ENCODE results near the gene RORB. TPM values are rescaled to one million over a fixed set of nuclear protein-coding genes. Genes with fewer than 3 reads are reported as not detected.

Gene RORB
- total RNA-seq, 2 donors from 2014 or later, result 2.2 to 2.5 TPM

DNA sequence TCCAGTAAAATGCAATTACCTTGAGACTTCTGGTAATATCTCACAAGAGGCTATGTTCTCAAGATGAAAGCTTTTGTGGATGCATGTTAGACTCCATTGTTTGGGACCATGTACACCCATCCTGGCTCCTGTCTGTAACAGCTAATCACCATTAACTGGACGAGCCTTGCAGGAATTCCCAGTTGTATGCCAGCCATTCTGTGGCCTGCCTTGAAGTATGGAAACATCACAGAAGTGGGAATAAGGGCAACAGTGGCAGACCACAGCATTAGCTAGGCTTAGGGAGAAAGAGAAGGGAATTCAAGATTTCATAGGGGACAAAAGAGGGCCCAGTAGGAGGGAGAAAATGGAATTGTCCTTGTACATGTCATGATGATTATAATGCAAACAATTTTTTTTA is 79.0 kb downstream of the RORB start:
- Mint-ChIP-seq H3K4me3 (no peak overlapping the region), H3K36me3 (no peaks in the 10 kb centered on the region), H3K27ac (no peak overlapping the region), H3K27me3 (peaks cover 0 to 4% of the 10 kb centered on the region in 2 donors), H3K4me1 (ENCODE audit: low read depth in 2 of 2) (no peaks in the 10 kb centered on the region), H3K9me3 (no peaks in the 10 kb centered on the region)
- no peak for DNase-seq (ENCODE audit: low spot score)
- no peak for ATAC-seq

DNA sequence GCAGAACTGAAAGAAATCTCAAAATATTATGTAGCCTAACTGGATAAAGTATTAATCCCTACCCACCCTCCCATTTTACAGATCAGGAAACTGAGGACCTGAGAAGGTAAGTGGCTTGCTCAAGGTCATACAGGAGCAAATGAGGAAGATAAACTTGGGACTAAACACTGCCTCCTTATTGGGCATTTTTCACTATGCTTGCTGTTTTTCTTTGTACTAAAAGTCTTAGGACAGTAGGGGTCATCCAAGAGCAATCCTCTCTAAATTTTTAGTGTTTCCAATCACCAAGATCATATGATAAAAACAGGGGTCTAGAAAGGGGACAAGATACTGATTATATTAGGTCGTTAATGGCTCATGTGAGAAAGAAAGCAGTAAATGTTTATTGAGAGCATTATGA is 80.8 kb downstream of the RORB start:
- H3K27ac Mint-ChIP-seq, result no peak overlapping the region
- no peak for DNase-seq (ENCODE audit: low spot score)
- no peaks in the 10 kb centered on the region for H3K36me3 Mint-ChIP-seq
- H3K27me3 Mint-ChIP-seq, result peaks cover 0 to 4% of the 10 kb centered on the region in 2 donors
- ATAC-seq, result no peak
- no peaks in the 10 kb centered on the region for H3K4me1 Mint-ChIP-seq (ENCODE audit: low read depth in 2 of 2)
- H3K4me3 Mint-ChIP-seq, result no peak overlapping the region
- H3K9me3 Mint-ChIP-seq, result no peaks in the 10 kb centered on the region

DNA sequence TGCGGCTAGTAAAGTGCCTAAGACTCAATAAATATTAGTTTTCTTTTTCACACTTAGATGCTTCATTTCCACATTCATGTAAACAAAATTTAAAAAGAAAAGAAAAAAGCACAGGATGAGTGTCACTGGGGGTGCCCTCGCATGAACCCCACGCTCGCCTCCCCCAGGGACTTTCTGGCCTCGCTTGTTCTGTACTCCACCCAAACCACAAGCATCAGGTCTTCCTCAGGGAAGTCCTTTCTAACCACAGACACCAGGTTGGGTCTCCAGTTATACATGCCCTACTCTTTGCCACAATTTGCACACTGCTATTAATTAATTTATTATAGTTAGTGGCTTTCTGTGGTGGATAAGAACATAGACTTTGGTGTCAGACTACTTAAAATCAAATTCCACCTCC is 92.4 kb downstream of the RORB start:
- no peak for DNase-seq (ENCODE audit: low spot score)
- no peak overlapping the region for H3K27ac Mint-ChIP-seq
- no peaks in the 10 kb centered on the region for H3K27me3 Mint-ChIP-seq
- H3K36me3 Mint-ChIP-seq, result no peaks in the 10 kb centered on the region
- H3K9me3 Mint-ChIP-seq, result no peaks in the 10 kb centered on the region
- peaks cover 5 to 9% of the 10 kb centered on the region in 2 donors for H3K4me1 Mint-ChIP-seq (ENCODE audit: low read depth in 2 of 2)
- no peak for ATAC-seq
- no peak overlapping the region for H3K4me3 Mint-ChIP-seq

DNA sequence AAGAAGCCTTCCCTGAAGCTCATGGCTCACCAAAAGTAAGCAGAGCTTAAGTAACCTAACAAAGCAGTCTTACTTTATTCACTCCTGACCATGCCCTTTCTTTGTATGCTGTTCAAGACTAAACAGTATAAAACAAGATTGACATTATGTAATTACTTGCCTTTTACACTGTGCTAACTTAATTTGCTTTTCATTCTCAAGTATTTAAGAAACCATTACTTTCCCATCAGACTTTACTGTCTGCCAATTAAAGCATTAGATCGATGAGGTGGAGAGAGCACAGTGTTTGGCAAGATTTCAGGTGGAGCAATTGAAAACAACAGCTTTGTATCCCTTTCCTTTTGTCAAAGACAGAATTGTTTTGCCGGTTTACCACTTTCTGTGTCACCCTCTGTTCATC is 98.2 kb downstream of the RORB start:
- Mint-ChIP-seq H3K9me3 (no peaks in the 10 kb centered on the region), H3K4me1 (ENCODE audit: low read depth in 2 of 2) (no peaks in the 10 kb centered on the region), H3K27ac (no peak overlapping the region), H3K27me3 (peaks cover 0 to 3% of the 10 kb centered on the region in 2 donors), H3K36me3 (no peaks in the 10 kb centered on the region), H3K4me3 (no peak overlapping the region)
- ATAC-seq, result no peak
- no peak for DNase-seq (ENCODE audit: low spot score)

DNA sequence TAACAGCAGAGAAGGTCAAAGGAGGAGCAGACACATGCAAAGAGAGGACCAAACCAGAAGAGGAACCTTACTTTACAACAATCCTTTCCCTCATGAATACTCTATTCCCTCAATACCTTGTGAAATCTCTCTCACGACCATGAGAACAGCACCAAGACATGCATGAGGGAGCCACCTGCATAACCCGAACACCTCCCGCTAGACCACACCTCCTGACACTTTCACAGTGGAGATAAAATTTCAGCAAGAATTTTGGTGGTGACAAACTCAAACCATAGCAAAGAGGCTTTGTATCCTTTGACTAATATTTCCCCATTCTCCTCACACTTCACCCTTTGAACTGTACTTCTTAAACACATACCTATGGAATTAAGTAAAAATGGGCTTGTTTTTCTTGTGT is 101.7 kb downstream of the RORB start:
- no peaks in the 10 kb centered on the region for H3K4me1 Mint-ChIP-seq (ENCODE audit: low read depth in 2 of 2)
- DNase-seq (ENCODE audit: low spot score), result no peak
- H3K9me3 Mint-ChIP-seq, result no peaks in the 10 kb centered on the region
- no peak overlapping the region for H3K27ac Mint-ChIP-seq
- ATAC-seq, result no peak
- H3K27me3 Mint-ChIP-seq, result peaks cover 0 to 3% of the 10 kb centered on the region in 2 donors
- no peak overlapping the region for H3K4me3 Mint-ChIP-seq
- no peaks in the 10 kb centered on the region for H3K36me3 Mint-ChIP-seq

DNA sequence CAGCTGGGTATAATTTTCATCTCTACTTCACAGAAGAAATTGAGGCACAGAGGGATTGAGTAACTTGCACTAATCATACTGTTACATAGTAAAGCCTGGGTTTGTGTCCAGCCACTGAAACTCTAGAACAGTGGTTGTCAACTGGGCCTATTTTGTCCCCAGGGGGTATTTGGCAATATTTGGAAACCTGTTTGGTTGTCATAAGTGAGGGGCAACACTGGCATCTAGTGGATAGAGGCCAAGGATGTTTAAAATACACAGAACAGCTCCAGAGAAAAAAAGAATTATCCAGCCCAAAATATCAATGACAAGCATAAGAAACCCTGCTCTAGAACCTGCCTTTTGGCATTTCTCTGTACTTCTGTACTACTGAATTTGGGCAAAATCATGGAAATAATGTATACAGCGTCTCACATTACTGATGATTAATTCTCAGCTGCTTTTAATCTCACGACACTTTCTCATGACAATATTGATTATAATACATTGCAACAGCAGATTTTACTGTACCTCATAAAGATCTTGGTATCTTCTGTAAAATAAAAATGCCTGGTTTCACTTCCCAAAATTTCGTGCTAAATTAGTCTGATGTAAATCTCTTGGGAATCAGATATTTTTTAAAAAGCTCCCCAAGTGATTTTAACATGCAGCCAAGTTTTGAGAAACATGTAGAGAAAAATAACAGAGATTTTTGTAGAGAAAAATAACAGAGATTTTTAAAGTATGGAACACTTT is 112.7 kb downstream of the RORB start:
- H3K4me1 Mint-ChIP-seq (ENCODE audit: low read depth in 2 of 2), result no peaks in the 10 kb centered on the region
- H3K36me3 Mint-ChIP-seq, result no peaks in the 10 kb centered on the region
- H3K27me3 Mint-ChIP-seq, result peaks cover 4 to 14% of the 10 kb centered on the region in 2 donors
- DNase-seq (ENCODE audit: low spot score), result no peak
- H3K27ac Mint-ChIP-seq, result no peak overlapping the region
- no peak overlapping the region for H3K4me3 Mint-ChIP-seq
- no peak for ATAC-seq
- H3K9me3 Mint-ChIP-seq, result no peaks in the 10 kb centered on the region

DNA sequence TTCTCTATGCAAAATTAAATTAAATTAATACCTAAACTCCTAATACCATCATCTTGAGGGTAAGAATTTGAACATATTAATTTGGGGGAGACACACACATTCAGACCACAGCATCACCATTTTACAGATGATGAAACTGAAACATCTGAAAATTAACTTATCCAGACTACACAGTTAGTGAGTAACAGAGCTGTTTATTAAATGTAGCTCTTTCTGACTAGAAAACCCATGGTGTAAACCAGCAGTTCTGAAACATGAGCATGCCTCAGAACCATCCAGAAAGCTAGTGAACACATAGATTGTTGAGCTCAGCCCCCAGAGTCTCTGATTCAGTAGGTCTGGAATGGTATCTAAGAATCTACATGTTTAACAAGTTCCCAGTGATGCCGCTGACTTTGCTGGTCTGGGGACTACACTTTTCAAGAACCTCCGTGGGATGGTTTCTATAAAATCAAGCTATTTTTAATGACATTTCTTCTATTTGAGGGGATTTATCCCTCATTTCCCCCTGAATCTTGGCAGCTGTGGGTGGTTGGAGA is 113.5 kb downstream of the RORB start:
- no peak overlapping the region for H3K4me3 Mint-ChIP-seq
- DNase-seq (ENCODE audit: low spot score) (no peak), ATAC-seq (no peak)
- H3K27ac Mint-ChIP-seq, result no peak overlapping the region
- no peaks in the 10 kb centered on the region for H3K36me3 Mint-ChIP-seq
- H3K4me1 Mint-ChIP-seq (ENCODE audit: low read depth in 2 of 2), result no peaks in the 10 kb centered on the region
- H3K9me3 Mint-ChIP-seq, result no peaks in the 10 kb centered on the region
- H3K27me3 Mint-ChIP-seq, result peaks cover 4 to 14% of the 10 kb centered on the region in 2 donors

DNA sequence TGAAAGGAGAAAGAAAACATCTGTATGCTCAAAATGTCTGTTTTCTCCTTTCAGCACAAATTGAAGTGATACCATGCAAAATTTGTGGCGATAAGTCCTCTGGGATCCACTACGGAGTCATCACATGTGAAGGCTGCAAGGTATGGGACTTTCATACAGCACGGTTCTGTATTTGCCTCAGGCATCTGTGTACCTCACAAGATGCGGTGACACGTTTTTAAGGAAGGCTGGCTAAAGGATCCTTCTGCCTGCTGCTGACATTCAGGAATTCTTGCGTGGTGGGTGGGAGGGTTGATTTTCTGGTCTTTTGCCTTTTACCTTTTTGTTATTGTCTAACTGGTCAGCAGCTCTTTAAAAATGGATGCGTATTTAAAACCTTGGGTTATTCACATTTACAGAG is 133.1 kb downstream of the RORB start:
- no peaks in the 10 kb centered on the region for H3K4me1 Mint-ChIP-seq (ENCODE audit: low read depth in 2 of 2)
- H3K36me3 Mint-ChIP-seq, result no peaks in the 10 kb centered on the region
- ATAC-seq, result no peak
- no peaks in the 10 kb centered on the region for H3K9me3 Mint-ChIP-seq
- peaks cover 8 to 25% of the 10 kb centered on the region in 2 donors for H3K27me3 Mint-ChIP-seq
- no peak for DNase-seq (ENCODE audit: low spot score)
- H3K4me3 Mint-ChIP-seq, result no peak overlapping the region
- no peak overlapping the region for H3K27ac Mint-ChIP-seq

DNA sequence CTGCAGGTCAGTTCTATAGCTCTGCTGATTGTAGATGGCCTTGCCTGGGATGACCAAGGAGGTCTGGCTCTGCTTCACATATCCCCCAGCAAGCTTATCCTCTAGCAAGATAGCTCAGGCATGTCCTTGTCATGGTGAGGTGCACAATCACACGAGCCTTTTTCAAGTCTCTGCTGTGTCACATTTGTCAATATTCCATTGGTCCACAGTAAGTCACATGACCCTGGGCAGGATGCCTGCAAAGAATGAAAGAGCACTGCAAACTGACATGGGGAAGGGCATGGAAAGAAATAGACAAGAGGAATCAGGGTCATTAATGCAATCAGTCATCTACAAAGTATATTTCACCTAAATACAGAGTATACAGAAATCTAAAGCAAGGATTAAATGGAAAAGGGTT is 142.0 kb downstream of the RORB start:
- no peaks in the 10 kb centered on the region for H3K4me1 Mint-ChIP-seq (ENCODE audit: low read depth in 2 of 2)

DNA sequence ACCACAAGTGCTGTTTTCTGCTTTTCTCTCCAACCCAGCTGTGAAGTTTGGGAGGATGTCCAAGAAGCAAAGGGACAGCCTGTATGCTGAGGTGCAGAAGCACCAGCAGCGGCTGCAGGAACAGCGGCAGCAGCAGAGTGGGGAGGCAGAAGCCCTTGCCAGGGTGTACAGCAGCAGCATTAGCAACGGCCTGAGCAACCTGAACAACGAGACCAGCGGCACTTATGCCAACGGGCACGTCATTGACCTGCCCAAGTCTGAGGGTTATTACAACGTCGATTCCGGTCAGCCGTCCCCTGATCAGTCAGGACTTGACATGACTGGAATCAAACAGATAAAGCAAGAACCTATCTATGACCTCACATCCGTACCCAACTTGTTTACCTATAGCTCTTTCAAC is 145.2 kb downstream of the RORB start:
- no peak for DNase-seq (ENCODE audit: low spot score)
- H3K4me3 Mint-ChIP-seq, result no peak overlapping the region
- no peaks in the 10 kb centered on the region for H3K27me3 Mint-ChIP-seq
- no peaks in the 10 kb centered on the region for H3K36me3 Mint-ChIP-seq
- H3K9me3 Mint-ChIP-seq, result no peaks in the 10 kb centered on the region
- H3K4me1 Mint-ChIP-seq (ENCODE audit: low read depth in 2 of 2), result no peaks in the 10 kb centered on the region
- no peak overlapping the region for H3K27ac Mint-ChIP-seq
- ATAC-seq, result no peak

More for the DNA sequence above, 142.0 kb downstream of the RORB start:
- Mint-ChIP-seq H3K27ac (no peak overlapping the region), H3K36me3 (no peaks in the 10 kb centered on the region), H3K4me3 (no peak overlapping the region), H3K27me3 (no peaks in the 10 kb centered on the region), H3K9me3 (no peaks in the 10 kb centered on the region)
- no peak for DNase-seq (ENCODE audit: low spot score)
- no peak for ATAC-seq

DNA sequence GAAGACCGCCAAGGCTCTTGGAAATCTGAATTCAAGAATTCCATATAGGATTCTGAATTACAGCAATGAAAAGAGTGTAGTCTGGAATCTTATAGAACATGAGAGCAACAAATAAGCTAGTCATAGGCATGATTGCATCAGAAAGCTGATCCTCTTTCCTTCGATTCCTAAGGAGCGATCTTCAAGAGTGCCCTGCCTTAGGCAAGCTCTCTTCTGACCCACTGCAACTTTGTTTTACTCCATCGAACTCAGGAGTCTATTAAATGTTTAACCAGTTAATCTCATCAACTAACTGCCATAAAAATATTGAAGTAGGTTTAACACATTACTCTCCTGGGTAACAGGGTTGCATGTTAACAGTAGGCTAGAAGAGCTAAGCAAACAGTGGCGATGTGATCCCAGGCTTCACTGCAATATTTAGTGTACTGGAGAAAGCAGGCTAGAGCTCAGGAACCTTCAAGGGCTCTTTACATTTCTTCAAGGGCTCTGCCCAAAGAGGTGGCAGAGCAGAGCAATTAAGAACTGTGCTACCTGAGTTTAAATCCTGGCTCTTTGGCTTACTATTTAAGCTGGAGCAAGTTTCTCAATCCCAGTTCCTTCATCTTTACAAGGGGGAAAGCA is 146.3 kb downstream of the RORB start:
- Mint-ChIP-seq H3K9me3 (no peaks in the 10 kb centered on the region), H3K27ac (no peak overlapping the region), H3K4me3 (no peak overlapping the region), H3K4me1 (ENCODE audit: low read depth in 2 of 2) (no peaks in the 10 kb centered on the region), H3K36me3 (no peaks in the 10 kb centered on the region), H3K27me3 (no peaks in the 10 kb centered on the region)
- DNase-seq (ENCODE audit: low spot score) (no peak), ATAC-seq (no peak)

DNA sequence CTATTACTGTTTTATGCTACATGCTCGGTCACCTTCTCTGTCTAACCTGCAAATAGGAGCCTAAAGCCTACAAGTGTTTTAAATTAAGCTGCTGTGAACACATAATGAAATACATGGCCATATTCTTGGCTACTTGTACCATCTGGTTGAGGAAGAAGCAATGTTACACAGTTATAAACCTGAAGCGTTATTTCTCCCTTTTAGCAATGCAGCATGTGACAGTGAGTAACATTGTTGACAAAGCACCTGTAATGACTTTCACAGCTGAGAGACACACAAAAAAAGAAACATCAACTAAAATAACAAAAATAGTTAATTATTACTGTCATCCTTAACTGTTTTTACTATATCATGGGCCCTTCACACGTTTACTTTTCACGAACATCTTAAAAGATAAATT is 146.9 kb downstream of the RORB start:
- Mint-ChIP-seq H3K4me3 (no peak overlapping the region), H3K36me3 (no peaks in the 10 kb centered on the region), H3K9me3 (no peaks in the 10 kb centered on the region), H3K27ac (no peak overlapping the region), H3K4me1 (ENCODE audit: low read depth in 2 of 2) (no peaks in the 10 kb centered on the region), H3K27me3 (no peaks in the 10 kb centered on the region)
- no peak for DNase-seq (ENCODE audit: low spot score)
- no peak for ATAC-seq

DNA sequence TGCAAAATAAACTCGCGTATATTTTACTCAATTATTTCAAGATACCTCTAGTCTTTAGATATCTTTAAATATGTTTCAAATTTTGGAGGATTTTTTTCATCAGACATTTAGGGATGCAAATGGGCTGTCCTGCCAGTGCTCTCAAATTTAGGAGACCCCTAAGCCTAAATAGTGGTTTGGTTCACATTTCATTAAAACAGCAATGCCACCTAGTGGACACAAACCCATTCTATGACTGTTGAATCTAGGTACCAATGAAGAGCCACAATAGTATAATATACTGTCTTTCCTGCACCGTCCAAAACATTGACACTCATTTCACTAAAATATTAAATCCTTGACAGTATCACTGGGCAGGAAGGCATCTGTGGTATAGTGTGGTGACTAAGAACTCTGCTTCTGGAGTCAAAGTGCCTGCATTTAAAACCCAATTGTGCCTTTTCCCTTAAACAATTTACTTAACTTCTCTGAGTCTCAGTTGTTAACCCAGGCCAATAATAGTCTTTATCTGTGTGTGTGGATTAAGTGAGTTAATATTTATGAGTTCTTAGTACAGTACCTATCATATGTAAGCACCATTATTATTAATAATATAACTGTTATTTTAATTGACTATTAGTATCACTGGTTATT is 148.0 kb downstream of the RORB start:
- DNase-seq (ENCODE audit: low spot score) (no peak), ATAC-seq (no peak)
- H3K4me3 Mint-ChIP-seq, result no peak overlapping the region
- H3K36me3 Mint-ChIP-seq, result no peaks in the 10 kb centered on the region
- no peak overlapping the region for H3K27ac Mint-ChIP-seq
- H3K27me3 Mint-ChIP-seq, result no peaks in the 10 kb centered on the region
- H3K4me1 Mint-ChIP-seq (ENCODE audit: low read depth in 2 of 2), result no peaks in the 10 kb centered on the region
- H3K9me3 Mint-ChIP-seq, result no peaks in the 10 kb centered on the region

DNA sequence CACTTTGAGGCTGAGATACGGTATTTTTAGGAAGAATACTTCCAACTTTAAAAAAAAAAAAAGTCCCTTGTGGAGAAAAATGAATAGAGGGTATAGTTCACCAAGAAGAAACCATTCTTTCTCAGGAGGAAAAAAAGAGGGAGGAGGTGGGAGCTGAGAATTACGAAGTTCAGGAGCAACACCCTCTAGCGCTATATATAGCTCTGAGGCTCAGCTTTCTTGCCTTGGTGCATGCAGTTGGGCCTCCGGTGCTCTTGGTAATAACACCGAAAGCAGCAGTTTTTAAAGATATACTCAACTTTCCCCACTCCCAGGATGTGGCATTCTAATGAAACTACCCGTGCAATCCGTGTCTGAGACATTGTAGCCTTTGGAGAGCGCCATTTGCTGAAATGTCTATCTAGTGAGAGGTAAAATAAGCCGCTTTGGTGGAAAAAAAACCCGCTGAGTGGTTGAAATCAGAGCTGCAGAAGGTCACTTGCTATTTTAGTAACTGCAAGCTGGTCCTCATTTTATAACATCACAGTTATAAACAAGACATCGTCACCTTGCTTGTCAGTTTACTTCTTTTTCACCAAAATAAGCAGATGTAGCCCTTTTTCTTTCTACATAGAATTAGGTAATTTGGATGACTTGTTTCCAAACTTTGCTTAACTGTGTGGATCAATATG is 156.4 kb downstream of the RORB start:
- Mint-ChIP-seq H3K4me1 (ENCODE audit: low read depth in 2 of 2) (no peaks in the 10 kb centered on the region), H3K27me3 (peaks cover 0 to 9% of the 10 kb centered on the region in 2 donors), H3K36me3 (no peaks in the 10 kb centered on the region), H3K4me3 (no peak overlapping the region), H3K27ac (no peak overlapping the region), H3K9me3 (no peaks in the 10 kb centered on the region)
- no peak for ATAC-seq
- DNase-seq (ENCODE audit: low spot score), result no peak
